HEK293T (cell line): ENCODE measurements around the gene DHRSX.
"Not testable (repeated sequence)": the region's sequence is repeated elsewhere in the genome, so short reads cannot be mapped to it uniquely, and the experiment has no call there.

ENCODE experiments used
- PKNOX1 ChIP-seq: fragments of 450-650 bp; IDR thresholded peaks from 2 replicates; pipeline ENCODE4 v1.6.1; 2016
- SUZ12 ChIP-seq: fragments of 450-650 bp; IDR thresholded peaks from 2 replicates; pipeline ENCODE4 v1.6.1; 2016; ENCODE audit warnings: mild to moderate bottlenecking

- not testable (repeated sequence) for TF ChIP-seq SUZ12, PKNOX1
Observed at GRCh38 chrX:2456091-2456490, 44.7 kb downstream of the DHRSX start.
